Fibroblast of mammary gland (primary cell): ENCODE data around the gene NCAM1.
A peak's percentile ranks its signal among the peaks of the same experiment; 100 is the strongest.

Experiments
- DNase-seq: peaks from one replicate; pipeline ENCODE4 v3.0.0-alpha.2; 2010; ENCODE audit warnings: low read depth
- H3K4me3 ChIP-seq: 2 replicates; pipeline ENCODE4 v1.5.1; 2011; ENCODE audit warnings: low read depth, mild to moderate bottlenecking, low read length, moderate library complexity; ENCODE audit not compliant: control insufficient read depth
- TF ChIP-seq, protein P1 (sequence below): conservative IDR thresholded peaks from 2 replicates; pipeline ENCODE4 v1.5.1; 2011; ENCODE audit warnings: low read depth, low read length, inconsistent platforms; ENCODE audit not compliant: control insufficient read depth, insufficient read depth

NCAM1 gene

DNA sequence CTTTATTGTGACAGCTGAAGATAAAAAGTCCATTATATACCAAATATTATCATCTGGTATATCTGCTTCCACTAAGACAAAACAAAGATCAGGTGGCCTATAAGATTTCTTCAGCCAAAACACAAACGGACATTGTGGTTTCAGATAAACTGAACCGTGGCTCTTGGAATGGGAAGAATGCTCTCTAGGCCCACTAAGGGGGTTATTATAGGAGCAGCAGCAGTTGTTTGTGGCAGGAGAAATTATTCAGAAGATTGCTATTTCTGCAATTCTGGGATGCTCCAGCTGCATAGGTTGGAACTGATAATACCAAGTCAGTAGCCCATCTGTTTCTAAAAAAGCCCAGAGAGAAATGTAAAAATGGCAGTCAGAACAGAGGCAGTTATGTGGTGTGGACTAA lies 145.3 kb downstream of the NCAM1 start:
- DNase-seq: no peak
- H3K4me3 ChIP-seq: no peak overlapping the region
- TF ChIP-seq, protein P1, sequence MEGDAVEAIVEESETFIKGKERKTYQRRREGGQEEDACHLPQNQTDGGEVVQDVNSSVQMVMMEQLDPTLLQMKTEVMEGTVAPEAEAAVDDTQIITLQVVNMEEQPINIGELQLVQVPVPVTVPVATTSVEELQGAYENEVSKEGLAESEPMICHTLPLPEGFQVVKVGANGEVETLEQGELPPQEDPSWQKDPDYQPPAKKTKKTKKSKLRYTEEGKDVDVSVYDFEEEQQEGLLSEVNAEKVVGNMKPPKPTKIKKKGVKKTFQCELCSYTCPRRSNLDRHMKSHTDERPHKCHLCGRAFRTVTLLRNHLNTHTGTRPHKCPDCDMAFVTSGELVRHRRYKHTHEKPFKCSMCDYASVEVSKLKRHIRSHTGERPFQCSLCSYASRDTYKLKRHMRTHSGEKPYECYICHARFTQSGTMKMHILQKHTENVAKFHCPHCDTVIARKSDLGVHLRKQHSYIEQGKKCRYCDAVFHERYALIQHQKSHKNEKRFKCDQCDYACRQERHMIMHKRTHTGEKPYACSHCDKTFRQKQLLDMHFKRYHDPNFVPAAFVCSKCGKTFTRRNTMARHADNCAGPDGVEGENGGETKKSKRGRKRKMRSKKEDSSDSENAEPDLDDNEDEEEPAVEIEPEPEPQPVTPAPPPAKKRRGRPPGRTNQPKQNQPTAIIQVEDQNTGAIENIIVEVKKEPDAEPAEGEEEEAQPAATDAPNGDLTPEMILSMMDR: no peak

DNA sequence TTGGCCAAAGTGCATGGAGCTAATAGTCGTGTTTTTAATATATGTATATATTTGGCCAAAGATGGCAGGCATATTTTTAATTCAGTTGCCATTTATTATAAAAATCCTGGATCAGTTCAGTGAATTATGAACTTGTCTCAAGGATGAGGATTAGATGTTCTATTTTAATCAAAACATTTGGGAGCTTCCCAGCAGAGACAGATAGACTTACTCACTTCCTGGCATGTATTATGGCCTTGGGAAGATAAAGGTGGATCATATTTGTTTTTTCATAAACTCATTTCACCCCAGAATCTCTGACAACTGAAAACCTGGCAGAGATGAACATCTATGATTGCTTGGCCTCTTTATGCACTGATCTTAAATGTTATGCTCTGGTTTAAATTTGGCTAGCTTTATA lies 148.8 kb downstream of the NCAM1 start:
- TF ChIP-seq, protein P1: no peak

DNA sequence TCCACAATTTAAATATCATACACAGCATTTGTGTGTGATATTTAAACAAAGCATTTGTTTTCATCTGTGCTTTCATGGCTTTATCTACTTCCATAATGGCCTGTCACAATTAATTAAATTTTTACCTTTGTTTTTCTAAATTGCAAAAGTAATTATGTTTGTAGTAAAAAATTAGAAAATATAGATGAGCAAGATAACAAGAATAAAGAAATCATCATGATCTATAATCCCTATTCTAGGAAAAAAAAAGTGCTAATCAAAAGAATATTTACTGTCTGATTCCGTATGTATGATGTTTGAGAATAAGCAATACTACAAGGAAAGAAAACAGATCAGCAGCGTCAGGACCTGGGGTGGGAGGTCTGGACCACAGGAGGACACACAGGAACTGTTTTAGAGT lies 149.9 kb downstream of the NCAM1 start:
- TF ChIP-seq, protein P1: no peak
- H3K4me3 ChIP-seq: no peak overlapping the region
- DNase-seq: no peak

More for the DNA sequence above, 148.8 kb downstream of the NCAM1 start:
- no peak overlapping the region for H3K4me3 ChIP-seq
- no peak for DNase-seq

DNA sequence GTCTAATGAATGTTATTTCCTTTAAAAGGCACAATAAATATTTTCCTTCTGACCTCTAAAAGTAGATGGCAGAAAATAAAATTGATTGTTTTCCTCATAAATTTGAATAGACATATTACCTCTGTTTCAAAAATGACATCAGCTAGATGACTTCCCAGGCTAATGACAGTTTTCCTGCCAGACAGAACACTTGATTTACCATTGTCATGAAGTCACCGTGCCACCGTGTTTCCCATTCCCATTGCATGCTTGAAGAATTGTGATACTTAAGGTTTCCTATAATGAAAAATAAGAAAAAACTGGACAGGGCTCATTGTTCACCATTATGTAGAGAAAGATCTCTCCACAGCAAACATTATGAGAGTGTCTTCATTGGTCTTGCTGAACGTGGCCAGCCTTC lies 151.1 kb downstream of the NCAM1 start:
- DNase-seq: no peak
- H3K4me3 ChIP-seq: no peak overlapping the region
- TF ChIP-seq, protein P1: no peak

DNA sequence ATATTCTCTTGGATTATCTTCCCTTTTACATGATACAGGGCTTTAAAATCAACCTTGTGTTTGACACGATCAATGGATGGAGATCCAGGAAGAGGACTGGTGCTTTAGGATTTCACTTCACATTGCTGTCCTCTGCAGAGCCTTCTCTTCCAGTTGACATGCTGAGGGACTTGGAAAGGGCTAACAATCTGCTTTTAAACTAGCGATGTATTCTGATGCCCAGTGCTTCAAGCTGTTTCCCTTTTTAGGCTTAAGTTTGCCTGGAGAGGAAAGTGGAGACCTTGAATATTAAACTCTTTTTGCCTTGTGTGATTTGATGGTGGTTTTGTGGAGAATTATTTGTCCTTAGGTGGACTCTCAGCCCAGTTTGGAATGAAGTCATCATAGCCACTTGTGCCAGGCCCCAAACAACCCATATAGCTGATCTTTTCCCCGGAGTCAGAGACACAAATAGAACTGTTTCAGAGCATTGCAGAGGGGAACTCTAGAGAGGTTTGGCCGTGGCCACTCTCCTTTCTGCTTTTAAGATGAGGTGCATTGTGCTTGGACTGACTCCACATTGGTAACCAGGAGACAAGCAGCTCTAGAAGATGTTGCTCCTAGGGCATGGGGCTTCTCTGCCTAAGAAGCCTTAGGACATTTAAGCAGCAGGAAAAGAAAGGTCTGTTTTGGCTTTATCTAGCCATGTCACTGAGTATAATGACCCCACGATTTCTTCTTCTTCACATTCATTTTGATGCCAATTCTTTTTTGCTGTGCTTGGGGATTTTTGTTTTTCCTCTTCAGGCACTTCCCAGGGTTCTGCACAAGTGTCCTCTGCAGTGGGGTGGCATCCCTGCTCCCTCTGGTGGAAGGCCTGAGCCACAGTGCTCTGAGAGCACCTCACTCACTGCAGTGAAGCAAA lies 152.8 kb downstream of the NCAM1 start:
- peak; percentile 27 for DNase-seq
- H3K4me3 ChIP-seq: no peak overlapping the region
- TF ChIP-seq, protein P1: peak; percentile 56

DNA sequence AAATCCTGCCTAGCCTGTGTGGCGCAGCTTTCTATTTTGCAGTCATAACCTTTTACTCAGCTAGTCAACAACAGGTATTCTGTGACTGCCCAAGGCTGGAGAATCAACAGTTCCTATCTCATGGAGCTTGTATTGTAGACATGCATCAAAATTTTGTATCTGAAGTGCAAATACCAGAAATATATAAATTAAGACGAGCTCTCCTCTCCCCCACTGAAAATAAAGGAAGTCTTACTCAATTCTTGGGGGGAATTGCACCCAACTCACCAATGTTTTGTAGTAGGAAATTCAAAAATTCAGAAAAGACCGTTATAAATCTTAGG lies 153.4 kb downstream of the NCAM1 start:
- TF ChIP-seq, protein P1: no peak
- no peak for DNase-seq
- H3K4me3 ChIP-seq: no peak overlapping the region
